ENCODE results near the gene CEBPA.

CEBPA gene

GRCh38 chr19:33302175-33302973 lies at the start of gene CEBPA:
Gene CEBPA, minus strand, starts transcription at chr19:33302534. Its CDS starts 120 bp downstream, at chr19:33302414.
- no peak for DNase-seq

- no peak for DNase-seq
Observed at GRCh38 chr19:33350538-33351309, 48.4 kb upstream of the CEBPA start.

- no peak for DNase-seq
Observed at GRCh38 chr19:33349319-33350289, 47.3 kb upstream of the CEBPA start.

GRCh38 chr19:33348301-33349010 lies 46.1 kb upstream of the CEBPA start:
- no peak for DNase-seq

GRCh38 chr19:33347300-33347699 lies 45.0 kb upstream of the CEBPA start:
- DNase-seq, result no peak

GRCh38 chr19:33346665-33347064 lies 44.3 kb upstream of the CEBPA start:
- no peak for DNase-seq

- DNase-seq, result no peak
Observed at GRCh38 chr19:33345163-33345562, 42.8 kb upstream of the CEBPA start.

- DNase-seq, result no peak
Observed at GRCh38 chr19:33344573-33344925, 42.2 kb upstream of the CEBPA start.

GRCh38 chr19:33343859-33344572 lies 41.7 kb upstream of the CEBPA start:
- DNase-seq, result no peak

GRCh38 chr19:33343301-33343700 lies 41.0 kb upstream of the CEBPA start:
- no peak for DNase-seq

- DNase-seq, result no peak
Observed at GRCh38 chr19:33340991-33341390, 38.7 kb upstream of the CEBPA start.

GRCh38 chr19:33339016-33339984 lies 37.0 kb upstream of the CEBPA start:
- no peak for DNase-seq

GRCh38 chr19:33335446-33335845 lies 33.1 kb upstream of the CEBPA start:
- DNase-seq, result no peak

- no peak for DNase-seq
Observed at GRCh38 chr19:33334271-33334670, 31.9 kb upstream of the CEBPA start.

- DNase-seq, result no peak
Observed at GRCh38 chr19:33333642-33334041, 31.3 kb upstream of the CEBPA start.

GRCh38 chr19:33333151-33333550 lies 30.8 kb upstream of the CEBPA start:
- no peak for DNase-seq

- DNase-seq, result no peak
Observed at GRCh38 chr19:33332248-33332647, 29.9 kb upstream of the CEBPA start.

- no peak for DNase-seq
Observed at GRCh38 chr19:33329736-33330135, 27.4 kb upstream of the CEBPA start.

- no peak for DNase-seq
Observed at GRCh38 chr19:33329060-33329459, 26.7 kb upstream of the CEBPA start.

- DNase-seq, result no peak
Observed at GRCh38 chr19:33325920-33326319, 23.6 kb upstream of the CEBPA start.

GRCh38 chr19:33324628-33325027 lies 22.3 kb upstream of the CEBPA start:
- DNase-seq, result no peak
